ENCODE results near the gene MMP14.

MMP14 gene

DNA sequence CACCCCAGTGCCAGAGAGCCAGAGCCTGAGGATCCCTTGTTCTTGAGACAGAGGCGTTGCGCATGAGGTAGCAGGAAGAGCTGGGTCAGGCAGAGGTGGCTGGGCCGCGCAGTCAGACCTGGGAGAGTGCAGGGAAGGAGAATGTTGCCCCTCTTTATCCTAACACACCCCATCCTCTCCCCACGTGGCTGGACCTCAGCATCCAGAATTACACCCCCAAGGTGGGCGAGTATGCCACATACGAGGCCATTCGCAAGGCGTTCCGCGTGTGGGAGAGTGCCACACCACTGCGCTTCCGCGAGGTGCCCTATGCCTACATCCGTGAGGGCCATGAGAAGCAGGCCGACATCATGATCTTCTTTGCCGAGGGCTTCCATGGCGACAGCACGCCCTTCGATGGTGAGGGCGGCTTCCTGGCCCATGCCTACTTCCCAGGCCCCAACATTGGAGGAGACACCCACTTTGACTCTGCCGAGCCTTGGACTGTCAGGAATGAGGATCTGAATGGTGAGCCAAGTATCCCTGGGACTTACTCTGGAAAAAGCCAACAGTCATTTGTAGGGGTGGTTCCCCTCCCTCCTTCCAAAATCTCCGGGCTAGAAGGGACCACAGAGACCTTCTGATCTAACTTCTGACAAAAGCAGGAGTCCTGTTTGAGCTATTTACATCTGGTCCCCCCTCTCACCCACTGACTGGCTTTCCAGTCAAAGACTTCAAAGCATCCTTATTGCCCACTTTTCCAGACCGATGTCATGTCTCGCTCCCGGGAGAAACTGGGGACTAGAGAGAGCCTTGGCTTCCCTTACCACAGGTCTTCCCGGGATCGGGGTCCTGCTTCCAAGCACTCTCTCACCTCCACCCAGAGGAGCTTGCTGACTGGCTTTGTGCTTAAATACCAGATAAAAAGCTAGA, 6.1 kb downstream of the MMP14 start:
- TF ChIP-seq, protein P1, sequence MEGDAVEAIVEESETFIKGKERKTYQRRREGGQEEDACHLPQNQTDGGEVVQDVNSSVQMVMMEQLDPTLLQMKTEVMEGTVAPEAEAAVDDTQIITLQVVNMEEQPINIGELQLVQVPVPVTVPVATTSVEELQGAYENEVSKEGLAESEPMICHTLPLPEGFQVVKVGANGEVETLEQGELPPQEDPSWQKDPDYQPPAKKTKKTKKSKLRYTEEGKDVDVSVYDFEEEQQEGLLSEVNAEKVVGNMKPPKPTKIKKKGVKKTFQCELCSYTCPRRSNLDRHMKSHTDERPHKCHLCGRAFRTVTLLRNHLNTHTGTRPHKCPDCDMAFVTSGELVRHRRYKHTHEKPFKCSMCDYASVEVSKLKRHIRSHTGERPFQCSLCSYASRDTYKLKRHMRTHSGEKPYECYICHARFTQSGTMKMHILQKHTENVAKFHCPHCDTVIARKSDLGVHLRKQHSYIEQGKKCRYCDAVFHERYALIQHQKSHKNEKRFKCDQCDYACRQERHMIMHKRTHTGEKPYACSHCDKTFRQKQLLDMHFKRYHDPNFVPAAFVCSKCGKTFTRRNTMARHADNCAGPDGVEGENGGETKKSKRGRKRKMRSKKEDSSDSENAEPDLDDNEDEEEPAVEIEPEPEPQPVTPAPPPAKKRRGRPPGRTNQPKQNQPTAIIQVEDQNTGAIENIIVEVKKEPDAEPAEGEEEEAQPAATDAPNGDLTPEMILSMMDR (IDR thresholded peaks at IDR 0.05; ENCODE audit: insufficient read depth, low read depth, low read length, missing control alignments), result no peak
- no peak for DNase-seq (ENCODE audit: low read depth)
- no peak overlapping the region for H3K4me3 ChIP-seq (ENCODE audit: low read depth, low read length)

DNA sequence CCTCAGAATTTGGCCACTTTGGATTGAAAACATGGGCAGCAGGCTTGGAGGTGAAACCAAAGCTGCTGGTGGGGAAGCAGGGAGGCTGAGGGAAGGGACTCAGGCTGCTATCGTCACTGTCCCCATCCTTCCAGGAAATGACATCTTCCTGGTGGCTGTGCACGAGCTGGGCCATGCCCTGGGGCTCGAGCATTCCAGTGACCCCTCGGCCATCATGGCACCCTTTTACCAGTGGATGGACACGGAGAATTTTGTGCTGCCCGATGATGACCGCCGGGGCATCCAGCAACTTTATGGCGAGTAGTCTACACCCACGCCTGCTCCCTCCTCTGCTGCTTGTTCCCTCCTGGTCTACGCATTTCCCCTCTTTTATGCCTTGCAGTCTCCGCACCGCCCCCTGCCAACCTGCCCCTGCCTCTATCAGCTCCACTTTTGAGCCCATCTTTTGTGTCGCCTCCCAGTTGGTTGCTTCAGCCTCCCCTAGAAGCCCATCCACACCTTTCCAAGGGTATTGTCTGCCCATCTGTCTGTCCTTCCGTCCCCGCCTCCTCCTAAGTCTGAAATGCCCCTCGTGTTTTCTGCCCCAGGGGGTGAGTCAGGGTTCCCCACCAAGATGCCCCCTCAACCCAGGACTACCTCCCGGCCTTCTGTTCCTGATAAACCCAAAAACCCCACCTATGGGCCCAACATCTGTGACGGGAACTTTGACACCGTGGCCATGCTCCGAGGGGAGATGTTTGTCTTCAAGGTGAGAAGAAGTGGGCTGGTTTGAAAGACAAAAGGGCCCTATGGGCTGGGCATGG, 6.9 kb downstream of the MMP14 start:
- DNase-seq (ENCODE audit: low read depth), result no peak
- TF ChIP-seq, protein P1 (IDR thresholded peaks at IDR 0.05; ENCODE audit: insufficient read depth, low read depth, low read length, missing control alignments), result no peak
- H3K4me3 ChIP-seq (ENCODE audit: low read depth, low read length), result no peak overlapping the region

GRCh38 chr14:22844221-22845102, 8.1 kb downstream of the MMP14 start:
- H3K4me3 ChIP-seq (ENCODE audit: low read depth, low read length), result no peak overlapping the region
- DNase-seq (ENCODE audit: low read depth), result no peak
- TF ChIP-seq, protein P1 (IDR thresholded peaks at IDR 0.05; ENCODE audit: insufficient read depth, low read depth, low read length, missing control alignments), result no peak

- TF ChIP-seq, protein P1 (IDR thresholded peaks at IDR 0.05; ENCODE audit: insufficient read depth, low read depth, low read length, missing control alignments), result no peak
- no peak for DNase-seq (ENCODE audit: low read depth)
- no peak overlapping the region for H3K4me3 ChIP-seq (ENCODE audit: low read depth, low read length)
Observed at GRCh38 chr14:22845103-22845394, 8.7 kb downstream of the MMP14 start.

DNA sequence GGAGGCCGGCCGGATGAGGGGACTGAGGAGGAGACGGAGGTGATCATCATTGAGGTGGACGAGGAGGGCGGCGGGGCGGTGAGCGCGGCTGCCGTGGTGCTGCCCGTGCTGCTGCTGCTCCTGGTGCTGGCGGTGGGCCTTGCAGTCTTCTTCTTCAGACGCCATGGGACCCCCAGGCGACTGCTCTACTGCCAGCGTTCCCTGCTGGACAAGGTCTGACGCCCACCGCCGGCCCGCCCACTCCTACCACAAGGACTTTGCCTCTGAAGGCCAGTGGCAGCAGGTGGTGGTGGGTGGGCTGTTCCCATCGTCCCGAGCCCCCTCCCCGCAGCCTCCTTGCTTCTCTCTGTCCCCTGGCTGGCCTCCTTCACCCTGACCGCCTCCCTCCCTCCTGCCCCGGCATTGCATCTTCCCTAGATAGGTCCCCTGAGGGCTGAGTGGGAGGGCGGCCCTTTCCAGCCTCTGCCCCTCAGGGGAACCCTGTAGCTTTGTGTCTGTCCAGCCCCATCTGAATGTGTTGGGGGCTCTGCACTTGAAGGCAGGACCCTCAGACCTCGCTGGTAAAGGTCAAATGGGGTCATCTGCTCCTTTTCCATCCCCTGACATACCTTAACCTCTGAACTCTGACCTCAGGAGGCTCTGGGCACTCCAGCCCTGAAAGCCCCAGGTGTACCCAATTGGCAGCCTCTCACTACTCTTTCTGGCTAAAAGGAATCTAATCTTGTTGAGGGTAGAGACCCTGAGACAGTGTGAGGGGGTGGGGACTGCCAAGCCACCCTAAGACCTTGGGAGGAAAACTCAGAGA, 9.6 kb downstream of the MMP14 start:
- TF ChIP-seq, protein P1 (IDR thresholded peaks at IDR 0.05; ENCODE audit: insufficient read depth, low read depth, low read length, missing control alignments), result no peak
- no peak overlapping the region for H3K4me3 ChIP-seq (ENCODE audit: low read depth, low read length)
- DNase-seq (ENCODE audit: low read depth), result no peak

DNA sequence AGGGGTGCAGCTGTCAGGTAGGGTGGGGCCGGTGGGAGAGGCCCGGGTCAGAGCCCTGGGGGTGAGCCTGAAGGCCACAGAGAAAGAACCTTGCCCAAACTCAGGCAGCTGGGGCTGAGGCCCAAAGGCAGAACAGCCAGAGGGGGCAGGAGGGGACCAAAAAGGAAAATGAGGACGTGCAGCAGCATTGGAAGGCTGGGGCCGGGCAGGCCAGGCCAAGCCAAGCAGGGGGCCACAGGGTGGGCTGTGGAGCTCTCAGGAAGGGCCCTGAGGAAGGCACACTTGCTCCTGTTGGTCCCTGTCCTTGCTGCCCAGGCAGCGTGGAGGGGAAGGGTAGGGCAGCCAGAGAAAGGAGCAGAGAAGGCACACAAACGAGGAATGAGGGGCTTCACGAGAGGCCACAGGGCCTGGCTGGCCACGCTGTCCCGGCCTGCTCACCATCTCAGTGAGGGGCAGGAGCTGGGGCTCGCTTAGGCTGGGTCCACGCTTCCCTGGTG, 10.5 kb downstream of the MMP14 start:
- no peak for DNase-seq (ENCODE audit: low read depth)
- no peak overlapping the region for H3K4me3 ChIP-seq (ENCODE audit: low read depth, low read length)

More for the DNA sequence above, 10.5 kb downstream of the MMP14 start:
- TF ChIP-seq, protein P1 (IDR thresholded peaks at IDR 0.05; ENCODE audit: insufficient read depth, low read depth, low read length, missing control alignments), result no peak
